ENCODE measurements around the gene WSB1. TPM values are rescaled to one million over a fixed set of nuclear protein-coding genes. Genes with fewer than 3 reads are reported as not detected.

The WSB1 gene
- total and polyA plus RNA-seq, 8 donors, result 41.3 to 84.3 (median 53.6) TPM

DNA sequence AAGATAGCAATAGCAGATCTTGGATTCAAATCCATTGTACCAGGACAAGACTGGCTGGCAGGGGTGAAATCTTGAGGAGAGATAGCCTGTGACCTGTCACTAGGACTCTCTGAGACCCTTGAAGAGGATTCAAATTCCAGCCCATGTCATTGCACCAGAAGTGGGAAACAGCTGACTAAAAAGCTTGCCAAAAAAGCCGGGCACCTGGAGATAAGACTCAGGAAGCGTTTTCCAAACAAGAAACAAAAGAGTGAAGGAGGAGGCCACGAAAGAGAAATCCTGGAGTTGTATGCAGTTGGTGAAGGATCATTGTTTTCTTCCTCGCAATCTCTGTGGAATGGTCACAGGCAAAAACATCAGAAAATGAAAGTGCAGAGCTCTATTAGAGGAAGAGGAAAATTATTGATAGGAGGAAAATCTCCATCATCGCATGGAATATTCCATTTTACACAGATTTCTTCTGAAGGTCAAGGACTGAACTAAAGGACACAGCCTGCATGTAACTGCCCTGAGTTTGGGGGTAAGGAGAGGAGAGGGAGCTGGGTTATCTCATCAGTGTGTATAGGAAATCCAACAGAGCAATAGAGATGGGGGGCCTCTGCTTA is 9.0 kb upstream of the WSB1 start:
- H3K4me3 ChIP-seq, result no peak overlapping the region
- H3K9me3 ChIP-seq, result no peaks in the 10 kb centered on the region
- TF ChIP-seq, protein P1, sequence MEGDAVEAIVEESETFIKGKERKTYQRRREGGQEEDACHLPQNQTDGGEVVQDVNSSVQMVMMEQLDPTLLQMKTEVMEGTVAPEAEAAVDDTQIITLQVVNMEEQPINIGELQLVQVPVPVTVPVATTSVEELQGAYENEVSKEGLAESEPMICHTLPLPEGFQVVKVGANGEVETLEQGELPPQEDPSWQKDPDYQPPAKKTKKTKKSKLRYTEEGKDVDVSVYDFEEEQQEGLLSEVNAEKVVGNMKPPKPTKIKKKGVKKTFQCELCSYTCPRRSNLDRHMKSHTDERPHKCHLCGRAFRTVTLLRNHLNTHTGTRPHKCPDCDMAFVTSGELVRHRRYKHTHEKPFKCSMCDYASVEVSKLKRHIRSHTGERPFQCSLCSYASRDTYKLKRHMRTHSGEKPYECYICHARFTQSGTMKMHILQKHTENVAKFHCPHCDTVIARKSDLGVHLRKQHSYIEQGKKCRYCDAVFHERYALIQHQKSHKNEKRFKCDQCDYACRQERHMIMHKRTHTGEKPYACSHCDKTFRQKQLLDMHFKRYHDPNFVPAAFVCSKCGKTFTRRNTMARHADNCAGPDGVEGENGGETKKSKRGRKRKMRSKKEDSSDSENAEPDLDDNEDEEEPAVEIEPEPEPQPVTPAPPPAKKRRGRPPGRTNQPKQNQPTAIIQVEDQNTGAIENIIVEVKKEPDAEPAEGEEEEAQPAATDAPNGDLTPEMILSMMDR (IDR thresholded peaks at IDR 0.05), result no peak
- H3K27ac ChIP-seq, result no peak overlapping the region
- H3K4me1 ChIP-seq, result peaks cover 0 to 2% (median 0%) of the 10 kb centered on the region in 3 donors
- ATAC-seq (peak in 1 of 4 donors; percentile 46), DNase-seq (no peak), FAIRE-seq (no peak)
- H3K36me3 ChIP-seq, result no peaks in the 10 kb centered on the region
- WGBS, 2 donors, result 15 to 26% methylated on average over 5 of the region's 5 CpGs
- intact Hi-C loops (cut with DNase I), result no loop called here
- H3K27me3 ChIP-seq, result no peaks in the 10 kb centered on the region

DNA sequence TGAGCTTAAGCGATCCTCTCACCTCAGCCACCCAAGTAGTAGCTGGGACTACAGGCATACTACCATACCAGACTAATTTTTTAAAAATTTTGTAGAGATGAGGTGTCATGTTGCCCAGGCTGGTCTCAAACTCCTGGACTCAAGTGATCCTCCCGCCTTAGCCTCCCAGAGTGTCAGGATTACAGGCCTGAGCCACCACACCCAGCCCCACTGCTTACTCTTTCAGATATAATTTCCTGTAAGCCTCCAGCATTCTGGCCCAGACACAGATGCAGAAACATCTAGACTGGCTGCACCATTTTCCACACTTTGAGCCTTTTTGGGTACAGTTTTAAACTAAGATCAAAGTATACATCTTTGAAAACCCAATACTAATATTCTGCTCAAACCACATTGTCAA is 8.4 kb upstream of the WSB1 start:
- 93 to 96% methylated on average over 2 of the region's 2 CpGs for WGBS, 2 donors
- H3K9me3 ChIP-seq, result no peaks in the 10 kb centered on the region
- intact Hi-C loops (cut with DNase I), result no loop called here
- DNase-seq, result no peak
- no peak for ATAC-seq
- TF ChIP-seq, protein P1 (IDR thresholded peaks at IDR 0.05), result no peak
- H3K4me3 ChIP-seq, result no peak overlapping the region
- FAIRE-seq, result no peak
- H3K27ac ChIP-seq, result no peak overlapping the region
- H3K4me1 ChIP-seq, result peaks cover 0 to 2% (median 0%) of the 10 kb centered on the region in 3 donors
- H3K27me3 ChIP-seq, result no peaks in the 10 kb centered on the region
- H3K36me3 ChIP-seq, result no peaks in the 10 kb centered on the region

DNA sequence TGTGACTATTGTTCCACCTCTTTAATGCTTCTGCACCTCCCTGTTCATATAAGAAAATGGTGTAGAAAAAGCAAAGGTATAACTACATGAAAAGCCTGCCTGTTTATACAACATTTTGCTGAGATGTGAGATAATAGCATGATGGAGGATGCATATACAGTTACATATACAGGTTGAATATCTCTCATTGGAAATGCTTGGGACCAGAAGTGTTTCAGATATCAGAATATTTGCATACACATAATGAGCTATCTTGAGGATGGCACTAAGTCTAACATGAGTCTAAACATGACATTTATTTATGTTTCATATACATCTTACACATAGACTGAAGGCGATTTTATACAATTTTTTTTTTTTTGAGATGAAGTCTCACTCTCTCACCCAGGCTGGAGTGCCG is 5.7 kb upstream of the WSB1 start:
- FAIRE-seq (no peak), DNase-seq (no peak), ATAC-seq (no peak)
- Histone ChIP-seq H3K27ac (no peak overlapping the region), H3K4me1 (peaks cover 0 to 2% (median 0%) of the 10 kb centered on the region in 3 donors), H3K4me3 (no peak overlapping the region), H3K9me3 (no peaks in the 10 kb centered on the region), H3K36me3 (no peaks in the 10 kb centered on the region), H3K27me3 (no peaks in the 10 kb centered on the region)
- intact Hi-C loops (cut with DNase I), result no loop called here
- TF ChIP-seq, protein P1 (IDR thresholded peaks at IDR 0.05), result no peak
- WGBS, 2 donors, result 76 to 82% methylated on average over 2 of the region's 2 CpGs

DNA sequence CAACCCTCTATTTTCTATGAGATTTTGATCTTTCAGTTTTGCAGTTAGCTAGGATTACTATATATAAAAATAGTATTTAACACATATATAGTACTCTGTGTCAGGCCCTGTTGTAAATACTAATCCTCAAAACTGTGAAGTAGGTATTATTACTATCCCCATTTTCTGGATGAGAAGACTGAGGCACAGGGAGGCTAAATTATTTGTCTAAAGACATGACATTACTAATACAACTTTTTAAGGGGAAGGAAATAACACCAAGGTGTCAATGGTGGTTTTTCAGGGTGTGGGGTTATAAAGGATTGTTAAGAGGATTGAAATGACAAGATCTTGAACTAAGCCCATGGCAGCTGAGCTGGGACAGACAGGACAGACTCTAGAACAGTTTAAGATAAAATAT is 4.1 kb upstream of the WSB1 start:
- Histone ChIP-seq H3K4me1 (peaks cover 0 to 3% (median 0%) of the 10 kb centered on the region in 3 donors), H3K4me3 (no peak overlapping the region), H3K36me3 (no peaks in the 10 kb centered on the region), H3K27me3 (no peaks in the 10 kb centered on the region), H3K27ac (no peak overlapping the region), H3K9me3 (no peaks in the 10 kb centered on the region)
- intact Hi-C loops (cut with DNase I), result no loop called here
- no peak for ATAC-seq
- DNase-seq, result no peak
- TF ChIP-seq, protein P1 (IDR thresholded peaks at IDR 0.05), result no peak
- FAIRE-seq, result no peak

DNA sequence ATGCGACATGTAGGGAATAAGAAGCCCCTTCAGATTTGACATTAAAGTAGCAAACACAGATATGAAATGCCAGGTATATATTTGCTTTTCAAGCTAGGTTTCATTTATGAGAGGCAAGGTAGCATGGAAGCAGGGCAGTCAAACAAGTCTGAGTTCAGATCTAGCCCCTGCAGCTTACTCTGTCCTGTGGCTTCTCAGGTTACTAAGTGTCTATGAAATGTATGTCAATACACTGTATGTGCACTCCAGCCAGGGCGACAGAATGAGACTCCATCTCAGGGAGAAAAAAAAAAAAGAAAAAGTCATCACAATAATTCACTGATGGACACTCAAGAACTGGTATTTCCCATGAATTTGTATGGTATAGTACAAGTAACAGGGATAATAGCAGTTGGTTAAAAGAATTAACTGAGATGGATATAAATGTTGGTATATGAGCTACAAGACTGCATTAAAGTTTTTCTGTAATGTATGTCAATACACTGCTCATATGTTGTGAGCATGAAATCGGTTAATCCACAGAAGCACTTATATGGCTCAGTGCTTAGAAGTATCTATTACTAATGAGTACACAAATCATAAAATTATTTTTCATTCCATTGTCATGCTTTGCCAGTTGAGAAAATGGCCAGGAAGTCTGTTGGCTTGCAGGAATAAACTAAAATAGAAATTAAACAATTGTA is 2.9 kb upstream of the WSB1 start:
- intact Hi-C loops (cut with DNase I), result no loop called here
- no peak for FAIRE-seq
- TF ChIP-seq, protein P1 (IDR thresholded peaks at IDR 0.05), result no peak
- DNase-seq, result no peak
- Histone ChIP-seq H3K36me3 (no peaks in the 10 kb centered on the region), H3K27ac (no peak overlapping the region), H3K27me3 (no peaks in the 10 kb centered on the region), H3K4me1 (peaks cover 0 to 3% (median 0%) of the 10 kb centered on the region in 3 donors), H3K9me3 (no peaks in the 10 kb centered on the region), H3K4me3 (no peak overlapping the region)
- WGBS, 2 donors, result 79% methylated on average over 3 of the region's 3 CpGs
- ATAC-seq, result no peak
